HG03060 (cell line): ENCODE results near the gene NUP210.

Experiments used
- ATAC-seq: cut with Tn5 transposase; IDR thresholded peaks from one replicate; pipeline ENCODE4 v1.9.1; 2021; ENCODE audit warnings: low read depth, moderate number of reproducible peaks; ENCODE audit not compliant: unreplicated experiment

The NUP210 gene

GRCh38 chr3:13353506-13353905 lies 66.6 kb downstream of the NUP210 start:
- ATAC-seq: no peak

GRCh38 chr3:13352621-13353131 lies 67.4 kb downstream of the NUP210 start:
- ATAC-seq: no peak

- ATAC-seq: no peak
Measured at GRCh38 chr3:13349823-13350222, 70.3 kb downstream of the NUP210 start.

- no peak for ATAC-seq
Measured at GRCh38 chr3:13348661-13349396, 71.3 kb downstream of the NUP210 start.

GRCh38 chr3:13348100-13348499 lies 72.0 kb downstream of the NUP210 start:
- no peak for ATAC-seq

- no peak for ATAC-seq
Measured at GRCh38 chr3:13347390-13347950, 72.7 kb downstream of the NUP210 start.

GRCh38 chr3:13346481-13347389 lies 73.4 kb downstream of the NUP210 start:
- ATAC-seq: no peak

GRCh38 chr3:13345772-13346171 lies 74.3 kb downstream of the NUP210 start:
- ATAC-seq: no peak

- ATAC-seq: no peak
Measured at GRCh38 chr3:13345284-13345683, 74.8 kb downstream of the NUP210 start.

GRCh38 chr3:13344663-13345062 lies 75.5 kb downstream of the NUP210 start:
- ATAC-seq: no peak

GRCh38 chr3:13343601-13344000 lies 76.5 kb downstream of the NUP210 start:
- ATAC-seq: no peak

- no peak for ATAC-seq
Measured at GRCh38 chr3:13341229-13341905, 78.8 kb downstream of the NUP210 start.

GRCh38 chr3:13339833-13340232 lies 80.3 kb downstream of the NUP210 start:
- no peak for ATAC-seq

GRCh38 chr3:13338996-13339395 lies 81.1 kb downstream of the NUP210 start:
- ATAC-seq: no peak

- no peak for ATAC-seq
Measured at GRCh38 chr3:13338231-13338630, 81.9 kb downstream of the NUP210 start.

- ATAC-seq: no peak
Measured at GRCh38 chr3:13336592-13336991, 83.5 kb downstream of the NUP210 start.

- no peak for ATAC-seq
Measured at GRCh38 chr3:13335503-13335902, 84.6 kb downstream of the NUP210 start.

GRCh38 chr3:13335059-13335458 lies 85.1 kb downstream of the NUP210 start:
- no peak for ATAC-seq

- ATAC-seq: no peak
Measured at GRCh38 chr3:13333236-13333897, 86.8 kb downstream of the NUP210 start.

GRCh38 chr3:13332740-13333139 lies 87.4 kb downstream of the NUP210 start:
- ATAC-seq: no peak
